Cardiac muscle cell (in vitro differentiated cells and primary cell): ENCODE results near the gene TMEM132E. TPM values are rescaled to one million over a fixed set of nuclear protein-coding genes. Genes with fewer than 3 reads are reported as not detected.

Source experiments
- DNase-seq, 2 donors: peaks; one replicate each; pipeline versions ENCODE4 v3.0.0 to v3.0.0-alpha.2; 2010 to 2017; ENCODE audit warnings: low read depth in 1 of 2, low spot score in 1 of 2
- H3K27ac ChIP-seq: fragments of 200-600 bp; sonication (generic); 2 replicates; pipeline ENCODE4 v1.5.1; 2016
- H3K27me3 ChIP-seq: fragments of 200-600 bp; sonication (generic); 2 replicates; pipeline ENCODE4 v1.6.0; 2016; ENCODE audit warnings: control low read depth
- H3K36me3 ChIP-seq: fragments of 200-600 bp; sonication (generic); 2 replicates; pipeline ENCODE4 v1.5.1; 2016; ENCODE audit warnings: control low read depth
- H3K4me1 ChIP-seq: fragments of 200-600 bp; sonication (generic); 2 replicates; pipeline ENCODE4 v1.8.1; 2017; ENCODE audit warnings: low read depth, mild to moderate bottlenecking, mixed run types
- H3K4me3 ChIP-seq: fragments of 200-600 bp; sonication (generic); 2 replicates; pipeline ENCODE4 v1.5.1; 2016; ENCODE audit warnings: mild to moderate bottlenecking
- H3K9me3 ChIP-seq: fragments of 200-600 bp; sonication (generic); 2 replicates; pipeline ENCODE4 v1.5.1; 2017; ENCODE audit warnings: low read depth, mild to moderate bottlenecking, control low read depth
- CTCF ChIP-seq: IDR thresholded peaks from 2 replicates; pipeline ENCODE4 v1.5.1; 2012; ENCODE audit warnings: low read depth, mild to moderate bottlenecking, low read length
- polyA plus RNA-seq: library from polyadenylated mRNA; unstranded; fragments of >200 nt; fragmentation: Nextera tagmentation; extraction: Ambion mirVana; gene quantifications from 2 replicates; pipeline ENCODE4 v1.2.1, GENCODE V29; 2016
- total RNA-seq: library from RNA; depleted of rRNA; stranded (reverse); fragments of >200 nt; gene quantifications from 2 replicates; pipeline ENCODE4 v1.2.3, GENCODE V29; 2016

The TMEM132E gene
- total and polyA plus RNA-seq, 2 experiments from 2014 or later, result 0.16 to 0.18 TPM

- Histone ChIP-seq H3K9me3 (no peaks in the 10 kb centered on the region), H3K27ac (no peak overlapping the region), H3K4me1 (no peaks in the 10 kb centered on the region), H3K36me3 (no peaks in the 10 kb centered on the region), H3K27me3 (no peaks in the 10 kb centered on the region), H3K4me3 (no peak overlapping the region)
- DNase-seq, result no peak
- TF ChIP-seq CTCF, result no peak
Observed at GRCh38 chr17:34673995-34674890, 94.9 kb downstream of the TMEM132E start.

GRCh38 chr17:34675143-34675542, 95.8 kb downstream of the TMEM132E start:
- no peak overlapping the region for H3K4me3 ChIP-seq
- H3K4me1 ChIP-seq, result no peaks in the 10 kb centered on the region
- no peaks in the 10 kb centered on the region for H3K36me3 ChIP-seq
- TF ChIP-seq CTCF, result no peak
- H3K27me3 ChIP-seq, result no peaks in the 10 kb centered on the region
- no peak for DNase-seq
- no peak overlapping the region for H3K27ac ChIP-seq
- H3K9me3 ChIP-seq, result no peaks in the 10 kb centered on the region

GRCh38 chr17:34675605-34676004, 96.2 kb downstream of the TMEM132E start:
- TF ChIP-seq CTCF, result no peak
- H3K36me3 ChIP-seq, result no peaks in the 10 kb centered on the region
- no peaks in the 10 kb centered on the region for H3K4me1 ChIP-seq
- DNase-seq, result no peak
- H3K27ac ChIP-seq, result no peak overlapping the region
- no peaks in the 10 kb centered on the region for H3K27me3 ChIP-seq
- no peak overlapping the region for H3K4me3 ChIP-seq
- H3K9me3 ChIP-seq, result no peaks in the 10 kb centered on the region

GRCh38 chr17:34680151-34680550, 100.8 kb downstream of the TMEM132E start:
- Histone ChIP-seq H3K27ac (no peak overlapping the region), H3K27me3 (no peaks in the 10 kb centered on the region), H3K4me1 (no peaks in the 10 kb centered on the region), H3K9me3 (no peaks in the 10 kb centered on the region), H3K36me3 (no peaks in the 10 kb centered on the region), H3K4me3 (no peak overlapping the region)
- DNase-seq, result no peak
- no peak for TF ChIP-seq CTCF

- no peak for DNase-seq
- no peak for TF ChIP-seq CTCF
- H3K9me3 ChIP-seq, result no peaks in the 10 kb centered on the region
- H3K4me1 ChIP-seq, result no peaks in the 10 kb centered on the region
- no peaks in the 10 kb centered on the region for H3K27me3 ChIP-seq
- H3K27ac ChIP-seq, result no peak overlapping the region
- no peaks in the 10 kb centered on the region for H3K36me3 ChIP-seq
- no peak overlapping the region for H3K4me3 ChIP-seq
Observed at GRCh38 chr17:34682305-34682704, 102.9 kb downstream of the TMEM132E start.
